GM12891 (cell line): ENCODE measurements around the gene NDUFA6.

Source experiments
- PAX5 ChIP-seq: IDR thresholded peaks from 2 replicates; pipeline ENCODE4 v1.6.1; 2011; ENCODE audit warnings: low read length, moderate library complexity, mild to moderate bottlenecking; ENCODE audit not compliant: insufficient read depth, severe bottlenecking
- POLR2A ChIP-seq: IDR thresholded peaks from 2 replicates; pipeline ENCODE4 v1.6.1; 2011; ENCODE audit warnings: low read depth, low read length, control low read depth
- POLR2AphosphoS5 ChIP-seq: IDR thresholded peaks from 2 replicates; pipeline ENCODE4 v1.6.1; 2011; ENCODE audit warnings: low read depth, low read length, control low read depth
- POU2F2 ChIP-seq: IDR thresholded peaks from 2 replicates; pipeline ENCODE4 v1.6.1; 2011; ENCODE audit warnings: low read depth, mild to moderate bottlenecking, control low read depth, low read length, moderate library complexity
- SPI1 ChIP-seq: IDR thresholded peaks from 2 replicates; pipeline ENCODE4 v1.6.1; 2011; ENCODE audit warnings: low read depth, low read length, control low read depth
- TAF1 ChIP-seq: IDR thresholded peaks from 2 replicates; pipeline ENCODE4 v1.6.1; 2011; ENCODE audit warnings: low read depth, low read length, control low read depth

GRCh38 chr22:42060489-42060888 lies 30.1 kb downstream of the NDUFA6 start:
- TF ChIP-seq POLR2AphosphoS5 (no peak), POLR2A (no peak), TAF1 (no peak), POU2F2 (no peak), SPI1 (no peak), PAX5 (no peak)
